ENCODE measurements around the gene E2F4. TPM values are rescaled to one million over a fixed set of nuclear protein-coding genes. Genes with fewer than 3 reads are reported as not detected.

Gene E2F4
- total and polyA plus RNA-seq, 2 of the 13 experiments (the other 11 are each of a cell fraction or from before 2014, with no cell fraction given) = 84.8 to 91.2 TPM

GRCh38 chr16:67210069-67210937 lies 18.3 kb downstream of the E2F4 start:
- in situ Hi-C loops (cut with HindIII; ENCODE audit: extremely low pct_ligation_motif_present, low pct_unique_long_range_greater_than_20kb) = no loop called here
- FAIRE-seq = no peak
- peak; percentile 68 for ATAC-seq
- TF ChIP-seq NPAS2 (CRISPR knock-in tag; IDR thresholded peaks at IDR 0.05; ENCODE audit: borderline replicate concordance) (no peak), KLF13 (CRISPR knock-in tag; IDR thresholded peaks at IDR 0.05) (no peak; the same call in 1 of the 2 replicates), HNRNPK (IDR thresholded peaks at IDR 0.05; ENCODE audit: low read depth, low read length, poor library complexity, severe bottlenecking) (no peak), MIER3 (CRISPR knock-in tag; IDR thresholded peaks at IDR 0.05; ENCODE audit: borderline replicate concordance) (no peak), ZNF275 (CRISPR knock-in tag; IDR thresholded peaks at IDR 0.05; ENCODE audit: borderline replicate concordance) (no peak), ZNF354B (CRISPR knock-in tag; IDR thresholded peaks at IDR 0.05) (no peak), GRHL1 (CRISPR knock-in tag; conservative IDR thresholded peaks at IDR 0.05) (no peak), HNRNPLL (IDR thresholded peaks at IDR 0.05; ENCODE audit: low read depth, low read length, poor library complexity, severe bottlenecking) (peak; percentile 45), KMT2A (CRISPR knock-in tag; IDR thresholded peaks at IDR 0.05) (no peak), ZNF256 (CRISPR knock-in tag; conservative IDR thresholded peaks at IDR 0.05) (no peak), ZNF335 (CRISPR knock-in tag; IDR thresholded peaks at IDR 0.05) (no peak)
- TF ChIP-seq, protein P1, sequence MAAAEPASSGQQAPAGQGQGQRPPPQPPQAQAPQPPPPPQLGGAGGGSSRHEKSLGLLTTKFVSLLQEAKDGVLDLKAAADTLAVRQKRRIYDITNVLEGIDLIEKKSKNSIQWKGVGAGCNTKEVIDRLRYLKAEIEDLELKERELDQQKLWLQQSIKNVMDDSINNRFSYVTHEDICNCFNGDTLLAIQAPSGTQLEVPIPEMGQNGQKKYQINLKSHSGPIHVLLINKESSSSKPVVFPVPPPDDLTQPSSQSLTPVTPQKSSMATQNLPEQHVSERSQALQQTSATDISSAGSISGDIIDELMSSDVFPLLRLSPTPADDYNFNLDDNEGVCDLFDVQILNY (CRISPR knock-in tag; conservative IDR thresholded peaks at IDR 0.05) = no peak
- TF ChIP-seq, protein P2, sequence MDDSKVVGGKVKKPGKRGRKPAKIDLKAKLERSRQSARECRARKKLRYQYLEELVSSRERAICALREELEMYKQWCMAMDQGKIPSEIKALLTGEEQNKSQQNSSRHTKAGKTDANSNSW (CRISPR knock-in tag; IDR thresholded peaks at IDR 0.05; ENCODE audit: borderline replicate concordance) = no peak

More at GRCh38 chr16:67210069-67210937, 18.3 kb downstream of the E2F4 start:
- POLR2A ChIA-PET = interaction anchor here (0.7 to 3.0 kb wide), 5 partner anchors 12 to 61 kb away, joined by 3 to 17 read pairs (median 7); partner anchors contain the start of genes E2F4, NOL3 and TMEM208
- Histone ChIP-seq H3K4me2 (ENCODE audit: low read depth, low read length) (peak overlapping the region; percentile 43), H3K27ac (ENCODE audit: extremely low read length, insufficient read depth, low read length) (no peak overlapping the region), H2AFZ (ENCODE audit: low read length) (no peak overlapping the region), H3K4me1 (ENCODE audit: insufficient read depth, low read length) (peaks cover 71% of the 10 kb centered on the region), H3K9ac (ENCODE audit: insufficient read depth, low read depth, low read length) (peak overlapping the region; percentile 8; the same call in 1 of the 2 replicates), H3K36me3 (replicated peaks in 1 of 2; ENCODE audit: control insufficient read depth in 1 of 2, insufficient read depth in 2 of 2, low read length in 2 of 2) (no peaks in the 10 kb centered on the region), H3K9me3 (ENCODE audit: low read length) (no peaks in the 10 kb centered on the region), H3K79me2 (ENCODE audit: insufficient read depth, low read length) (no peaks in the 10 kb centered on the region), H4K20me1 (ENCODE audit: insufficient read depth, low read length) (no peaks in the 10 kb centered on the region), H3K27me3 (ENCODE audit: control insufficient read depth in 1 of 2, insufficient read depth in 2 of 2, low read length in 2 of 2) (no peaks in the 10 kb centered on the region), H3K4me3 (replicated peaks in 1 of 3; ENCODE audit: insufficient read depth in 1 of 3, low read depth in 2 of 3, low read length in 3 of 3) (no peak overlapping the region; a peak in 1 of 6 replicates)
- CTCF ChIA-PET (ENCODE audit: low intra/inter-chr PET ratio, low total read pairs) = no interaction called here
- BruUV-seq (replicated peaks) = no TSS peak
- DNase-seq (ENCODE audit: low spot score) = peak; percentile 33
- 32% methylated on average over 7 of the region's 25 CpGs for WGBS (ENCODE audit: low lambda C conversion rate)
- intact Hi-C loops (cut with micrococcal nuclease; ENCODE audit: unreplicated experiment) = no loop called here
